Stimulated activated CD4-positive, alpha-beta T cell treated with anti-CD3 and anti-CD28 coated beads, Interleukin-12 subunit alpha, Interleukin-12 subunit beta, amount 100 ng/mL, for 48 hours (primary cell): ENCODE results near the gene KIAA1217.

Source experiments
- DNase-seq, 3 donors: peaks; one replicate each; pipeline ENCODE4 v3.0.0-alpha.2; 2020; ENCODE audit warnings: low read depth in 2 of 3, low spot score in 1 of 3

The KIAA1217 gene

GRCh38 chr10:24397662-24398061 lies 188.7 kb downstream of the KIAA1217 start:
- DNase-seq: no peak

GRCh38 chr10:24404567-24404966 lies 195.6 kb downstream of the KIAA1217 start:
- no peak for DNase-seq

- no peak for DNase-seq
These were observed 196.7 kb downstream of the KIAA1217 start for GRCh38 chr10:24405635-24406034.

GRCh38 chr10:24406809-24407483 lies 198.0 kb downstream of the KIAA1217 start:
- no peak for DNase-seq

- no peak for DNase-seq
These were observed 199.0 kb downstream of the KIAA1217 start for GRCh38 chr10:24407928-24408327.

GRCh38 chr10:24408365-24408764 lies 199.4 kb downstream of the KIAA1217 start:
- no peak for DNase-seq

- no peak for DNase-seq
These were observed 205.7 kb downstream of the KIAA1217 start for GRCh38 chr10:24414597-24414996.

- DNase-seq: no peak
These were observed 206.7 kb downstream of the KIAA1217 start for GRCh38 chr10:24415455-24416125.

- DNase-seq: no peak
These were observed 207.3 kb downstream of the KIAA1217 start for GRCh38 chr10:24416248-24416647.

- DNase-seq: no peak
These were observed 208.1 kb downstream of the KIAA1217 start for GRCh38 chr10:24417053-24417452.

- no peak for DNase-seq
These were observed 209.6 kb downstream of the KIAA1217 start for GRCh38 chr10:24418532-24418931.

GRCh38 chr10:24419066-24419465 lies 210.1 kb downstream of the KIAA1217 start:
- no peak for DNase-seq

- no peak for DNase-seq
These were observed 216.2 kb downstream of the KIAA1217 start for GRCh38 chr10:24425151-24425550.

GRCh38 chr10:24427678-24428409 lies 218.9 kb downstream of the KIAA1217 start:
- no peak for DNase-seq

GRCh38 chr10:24428410-24428782 lies 219.5 kb downstream of the KIAA1217 start:
- DNase-seq: no peak

GRCh38 chr10:24430591-24430990 lies 221.7 kb downstream of the KIAA1217 start:
- DNase-seq: no peak

GRCh38 chr10:24432478-24433416 lies 223.8 kb downstream of the KIAA1217 start:
- no peak for DNase-seq

- DNase-seq: no peak
These were observed 224.8 kb downstream of the KIAA1217 start for GRCh38 chr10:24433705-24434104.

GRCh38 chr10:24434961-24435360 lies 226.0 kb downstream of the KIAA1217 start:
- no peak for DNase-seq

- no peak for DNase-seq
These were observed 226.4 kb downstream of the KIAA1217 start for GRCh38 chr10:24435374-24435773.

GRCh38 chr10:24437302-24437701 lies 228.4 kb downstream of the KIAA1217 start:
- DNase-seq: no peak
